HG03521 (cell line): ENCODE data around the gene TM2D3.

ENCODE experiments used
- ATAC-seq: cut with Tn5 transposase; IDR thresholded peaks from one replicate; pipeline ENCODE4 v1.9.1; 2021; ENCODE audit warnings: mild to moderate bottlenecking, moderate library complexity; ENCODE audit not compliant: unreplicated experiment

TM2D3 gene

GRCh38 chr15:101625184-101625583 is 27.0 kb downstream of the TM2D3 start:
- no peak for ATAC-seq

- ATAC-seq, result no peak
Observed at GRCh38 chr15:101623367-101624304, 28.5 kb downstream of the TM2D3 start.

- ATAC-seq, result no peak
Observed at GRCh38 chr15:101621961-101622360, 30.2 kb downstream of the TM2D3 start.

GRCh38 chr15:101620671-101621070 is 31.5 kb downstream of the TM2D3 start:
- no peak for ATAC-seq

GRCh38 chr15:101619615-101619865 is 32.6 kb downstream of the TM2D3 start:
- ATAC-seq, result no peak

- no peak for ATAC-seq
Observed at GRCh38 chr15:101618851-101619614, 33.1 kb downstream of the TM2D3 start.

- no peak for ATAC-seq
Observed at GRCh38 chr15:101618076-101618475, 34.1 kb downstream of the TM2D3 start.

- ATAC-seq, result no peak
Observed at GRCh38 chr15:101617390-101617965, 34.7 kb downstream of the TM2D3 start.

GRCh38 chr15:101615986-101616848 is 36.0 kb downstream of the TM2D3 start:
- ATAC-seq, result no peak

GRCh38 chr15:101615414-101615985 is 36.7 kb downstream of the TM2D3 start:
- ATAC-seq, result no peak

- ATAC-seq, result no peak
Observed at GRCh38 chr15:101614761-101615160, 37.4 kb downstream of the TM2D3 start.

- ATAC-seq, result no peak
Observed at GRCh38 chr15:101614001-101614585, 38.1 kb downstream of the TM2D3 start.

GRCh38 chr15:101613130-101614000 is 38.8 kb downstream of the TM2D3 start:
- no peak for ATAC-seq

- no peak for ATAC-seq
Observed at GRCh38 chr15:101612676-101613075, 39.5 kb downstream of the TM2D3 start.

- ATAC-seq, result no peak
Observed at GRCh38 chr15:101611580-101612299, 40.4 kb downstream of the TM2D3 start.

- no peak for ATAC-seq
Observed at GRCh38 chr15:101611007-101611406, 41.2 kb downstream of the TM2D3 start.

- no peak for ATAC-seq
Observed at GRCh38 chr15:101610611-101611000, 41.6 kb downstream of the TM2D3 start.

- ATAC-seq, result no peak
Observed at GRCh38 chr15:101609742-101610610, 42.2 kb downstream of the TM2D3 start.
